Chondrocyte (in vitro differentiated cells): ENCODE results near the gene KCND3. TPM values are rescaled to one million over a fixed set of nuclear protein-coding genes. Genes with fewer than 3 reads are reported as not detected.

Source experiments
- DNase-seq: peaks from one replicate; pipeline ENCODE4 v3.0.0; 2021; ENCODE audit warnings: mixed read lengths, low spot score
- H3K27ac Mint-ChIP-seq: one replicate; pipeline ENCODE4 v1.8.0; 2021; ENCODE audit warnings: mild to moderate bottlenecking, moderate library complexity, mixed read lengths; ENCODE audit not compliant: unreplicated experiment
- H3K27me3 Mint-ChIP-seq: 2 replicates; pipeline ENCODE4 v1.8.0; 2021; ENCODE audit warnings: low read depth, mixed read lengths
- H3K36me3 Mint-ChIP-seq: 2 replicates; pipeline ENCODE4 v1.8.0; 2021; ENCODE audit warnings: low read depth, mixed read lengths
- H3K4me1 Mint-ChIP-seq: 2 replicates; pipeline ENCODE4 v1.8.0; 2021; ENCODE audit warnings: low read depth, mild to moderate bottlenecking, mixed read lengths
- H3K4me3 Mint-ChIP-seq: one replicate; pipeline ENCODE4 v1.8.0; 2021; ENCODE audit warnings: mild to moderate bottlenecking, moderate library complexity, mixed read lengths; ENCODE audit not compliant: unreplicated experiment
- H3K9me3 Mint-ChIP-seq: 2 replicates; pipeline ENCODE4 v1.8.0; 2021; ENCODE audit warnings: low read depth, mixed read lengths
- total RNA-seq: library from RNA; stranded (reverse); gene quantifications from 3 replicates; pipeline ENCODE4 v1.2.1, GENCODE V29; 2021
- TF ChIP-seq, protein P1 (sequence below): fragments of 200-600 bp; sonication (generic); IDR thresholded peaks from 2 replicates; pipeline ENCODE4 v1.5.0; 2021; ENCODE audit warnings: antibody characterized with exemption, mild to moderate bottlenecking, moderate library complexity

KCND3 gene
- total RNA-seq, 1 donor from 2014 or later, result 0.99 TPM

DNA sequence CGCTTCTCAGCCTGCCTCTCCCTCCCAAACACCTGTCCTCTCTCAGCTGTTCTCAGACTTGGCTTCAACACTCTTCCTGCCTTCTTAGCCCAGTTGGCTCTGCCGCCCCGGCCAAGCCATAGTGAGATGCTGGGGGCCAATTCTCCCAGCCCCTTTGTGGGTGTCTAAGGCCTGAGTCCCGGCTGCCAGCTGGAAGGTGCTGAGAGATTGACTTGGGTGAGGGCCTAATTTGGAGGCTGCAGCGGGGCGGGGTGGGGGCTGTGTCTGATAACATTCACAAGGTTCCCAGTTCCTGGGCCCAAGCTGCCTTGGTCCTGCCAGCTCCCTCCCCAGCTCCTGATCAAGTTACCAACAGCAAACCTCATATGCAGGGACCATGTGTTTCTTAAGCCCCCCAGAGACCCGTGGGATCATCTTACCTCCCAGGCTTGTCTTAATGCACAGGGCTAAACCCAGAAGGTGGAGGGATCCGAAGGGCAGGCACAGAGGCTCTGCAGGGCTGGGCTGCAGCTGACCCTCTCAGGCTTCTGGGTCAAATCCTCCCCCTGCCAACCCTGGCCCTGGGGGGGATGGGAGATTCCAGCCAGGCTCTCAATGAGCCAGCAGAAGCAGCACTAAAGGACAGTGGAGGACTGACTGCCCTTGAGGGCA, 260.1 kb downstream of the KCND3 start:
- Mint-ChIP-seq H3K4me1 (no peaks in the 10 kb centered on the region), H3K9me3 (no peaks in the 10 kb centered on the region), H3K36me3 (peaks cover 2% of the 10 kb centered on the region), H3K27ac (no peak overlapping the region), H3K4me3 (no peak overlapping the region), H3K27me3 (no peaks in the 10 kb centered on the region)
- no peak for DNase-seq
- TF ChIP-seq, protein P1, sequence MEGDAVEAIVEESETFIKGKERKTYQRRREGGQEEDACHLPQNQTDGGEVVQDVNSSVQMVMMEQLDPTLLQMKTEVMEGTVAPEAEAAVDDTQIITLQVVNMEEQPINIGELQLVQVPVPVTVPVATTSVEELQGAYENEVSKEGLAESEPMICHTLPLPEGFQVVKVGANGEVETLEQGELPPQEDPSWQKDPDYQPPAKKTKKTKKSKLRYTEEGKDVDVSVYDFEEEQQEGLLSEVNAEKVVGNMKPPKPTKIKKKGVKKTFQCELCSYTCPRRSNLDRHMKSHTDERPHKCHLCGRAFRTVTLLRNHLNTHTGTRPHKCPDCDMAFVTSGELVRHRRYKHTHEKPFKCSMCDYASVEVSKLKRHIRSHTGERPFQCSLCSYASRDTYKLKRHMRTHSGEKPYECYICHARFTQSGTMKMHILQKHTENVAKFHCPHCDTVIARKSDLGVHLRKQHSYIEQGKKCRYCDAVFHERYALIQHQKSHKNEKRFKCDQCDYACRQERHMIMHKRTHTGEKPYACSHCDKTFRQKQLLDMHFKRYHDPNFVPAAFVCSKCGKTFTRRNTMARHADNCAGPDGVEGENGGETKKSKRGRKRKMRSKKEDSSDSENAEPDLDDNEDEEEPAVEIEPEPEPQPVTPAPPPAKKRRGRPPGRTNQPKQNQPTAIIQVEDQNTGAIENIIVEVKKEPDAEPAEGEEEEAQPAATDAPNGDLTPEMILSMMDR, result no peak

DNA sequence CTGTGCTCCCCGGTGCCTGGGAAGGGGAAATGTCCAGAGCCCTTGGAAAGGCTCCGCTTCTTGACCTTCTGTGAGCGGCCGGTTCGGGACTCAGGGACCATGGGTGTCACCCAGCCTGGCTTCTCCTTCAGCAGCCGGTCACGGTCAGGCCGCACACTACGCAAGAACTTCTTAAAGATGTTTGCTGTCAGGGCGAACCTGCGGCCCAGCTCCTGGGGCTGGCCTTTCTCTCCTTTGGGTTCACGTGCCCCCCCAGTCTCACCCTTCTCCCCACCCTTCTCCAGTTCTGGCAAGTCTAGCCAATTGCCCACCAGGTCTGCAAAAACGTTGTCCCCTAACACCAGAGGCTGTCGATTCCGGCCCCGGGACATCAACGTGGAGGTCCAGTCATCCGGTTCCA, 262.4 kb downstream of the KCND3 start:
- peaks cover 1% of the 10 kb centered on the region for H3K4me1 Mint-ChIP-seq
- peak; percentile 87 for DNase-seq
- H3K27ac Mint-ChIP-seq, result no peak overlapping the region
- H3K4me3 Mint-ChIP-seq, result no peak overlapping the region
- TF ChIP-seq, protein P1, result no peak
- no peaks in the 10 kb centered on the region for H3K9me3 Mint-ChIP-seq
- H3K27me3 Mint-ChIP-seq, result no peaks in the 10 kb centered on the region
- H3K36me3 Mint-ChIP-seq, result peaks cover 2% of the 10 kb centered on the region

DNA sequence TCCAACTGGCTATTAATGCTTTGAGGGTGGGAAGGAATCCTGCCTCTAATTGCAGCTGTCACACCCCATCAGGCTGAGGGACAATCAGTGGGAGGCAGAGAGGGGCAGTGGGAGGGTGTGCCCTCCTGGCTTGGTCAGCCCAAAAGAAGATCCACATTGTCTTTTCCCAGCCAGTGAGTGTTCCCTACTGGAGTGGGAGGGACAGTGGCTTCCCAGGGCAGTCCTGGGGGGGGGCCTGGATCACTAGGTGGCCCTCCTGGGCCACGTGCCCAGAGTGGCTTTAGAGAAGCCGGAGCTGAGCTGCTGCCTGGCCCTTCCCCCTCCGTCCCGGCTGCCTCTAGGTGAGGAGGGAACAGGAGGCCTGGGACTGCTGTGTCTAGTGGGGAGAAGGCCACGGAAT, 264.3 kb downstream of the KCND3 start:
- DNase-seq, result no peak
- no peak overlapping the region for H3K27ac Mint-ChIP-seq
- H3K36me3 Mint-ChIP-seq, result peaks cover 2% of the 10 kb centered on the region
- no peaks in the 10 kb centered on the region for H3K9me3 Mint-ChIP-seq
- TF ChIP-seq, protein P1, result no peak
- peaks cover 18% of the 10 kb centered on the region for H3K4me1 Mint-ChIP-seq
- H3K4me3 Mint-ChIP-seq, result no peak overlapping the region
- H3K27me3 Mint-ChIP-seq, result no peaks in the 10 kb centered on the region

DNA sequence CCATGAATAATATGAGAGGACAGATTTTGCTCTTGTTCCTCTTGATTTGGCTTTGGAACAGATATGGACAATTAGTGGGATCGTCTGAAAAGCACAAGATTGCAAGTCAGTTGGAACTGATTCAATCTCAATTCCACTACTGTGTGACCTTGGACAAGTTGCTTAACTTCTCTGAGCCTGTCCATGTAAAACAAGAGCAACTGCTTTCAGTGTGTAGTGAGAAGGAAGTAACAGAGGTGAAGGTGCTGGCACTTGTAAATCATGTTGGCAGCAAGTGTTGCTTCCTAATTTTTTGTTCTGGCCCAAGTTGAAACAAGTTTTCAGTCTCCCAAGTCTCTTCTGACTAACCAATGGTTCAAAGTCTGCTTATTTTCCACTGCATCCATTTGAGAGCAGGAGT, 265.6 kb downstream of the KCND3 start:
- no peaks in the 10 kb centered on the region for H3K9me3 Mint-ChIP-seq
- peaks cover 2% of the 10 kb centered on the region for H3K36me3 Mint-ChIP-seq
- TF ChIP-seq, protein P1, result no peak
- H3K27ac Mint-ChIP-seq, result no peak overlapping the region
- H3K4me1 Mint-ChIP-seq, result peaks cover 18% of the 10 kb centered on the region
- DNase-seq, result no peak
- no peaks in the 10 kb centered on the region for H3K27me3 Mint-ChIP-seq
- H3K4me3 Mint-ChIP-seq, result no peak overlapping the region

DNA sequence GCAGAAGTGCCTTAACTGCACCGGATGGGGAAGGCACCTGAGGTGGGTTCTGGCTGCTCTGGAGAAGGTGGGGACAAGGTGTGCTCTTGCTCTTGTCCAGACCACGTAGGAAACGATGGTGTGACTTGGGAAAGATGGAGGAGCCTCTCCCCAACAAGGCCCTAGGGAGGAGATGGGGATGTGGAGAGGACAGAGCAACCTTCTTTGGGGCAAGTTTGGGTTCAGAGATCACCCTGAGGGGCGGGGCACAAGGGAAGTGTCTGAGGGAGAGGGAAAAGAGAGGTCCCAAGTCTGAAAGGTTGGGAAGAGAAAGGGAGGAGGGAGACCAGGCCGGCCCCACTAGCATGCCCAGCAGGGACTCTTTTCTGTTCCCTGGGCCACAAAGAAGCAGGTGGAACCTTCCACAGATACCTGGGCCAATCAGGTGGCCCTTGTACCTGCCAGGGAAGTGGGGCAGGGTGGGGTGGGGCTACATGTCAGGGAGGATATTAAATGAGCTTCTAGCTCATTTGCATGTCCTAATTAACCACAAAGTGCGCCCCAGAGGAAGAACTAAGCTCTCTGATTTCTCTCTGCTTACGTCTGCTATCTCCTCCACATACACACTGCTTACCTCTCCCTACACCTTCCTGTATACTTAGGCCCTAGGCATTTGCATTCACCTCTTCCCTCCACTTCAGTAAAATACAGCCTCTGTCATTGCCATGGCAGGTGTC, 266.2 kb downstream of the KCND3 start:
- no peak for DNase-seq
- Mint-ChIP-seq H3K36me3 (peaks cover 2% of the 10 kb centered on the region), H3K27me3 (no peaks in the 10 kb centered on the region), H3K27ac (no peak overlapping the region), H3K9me3 (no peaks in the 10 kb centered on the region), H3K4me1 (peaks cover 18% of the 10 kb centered on the region), H3K4me3 (no peak overlapping the region)
- TF ChIP-seq, protein P1, result no peak
